Psoas muscle (tissue), 8 donors: ENCODE data around the gene CHST11. TPM values are rescaled to one million over a fixed set of nuclear protein-coding genes. Genes with fewer than 3 reads are reported as not detected.

Source experiments
- ATAC-seq, 4 donors: fragments of 200-7000 bp; cut with Tn5 transposase; one replicate each; pipeline ENCODE4 v1.9.1; 2020; ENCODE audit warnings: moderate library complexity in 3 of 4, mild to moderate bottlenecking in 2 of 4
- DNase-seq, 2 donors: peaks; one replicate each; pipeline ENCODE4 v3.0.0-alpha.2; 2020
- H3K27ac ChIP-seq: fragments of 200-600 bp; one replicate; pipeline ENCODE4 v1.8.0; 2022
- H3K27me3 ChIP-seq, 3 donors: fragments of 200-600 bp in 1 of 3; one replicate each; pipeline versions ENCODE4 v1.6.1 to v1.8.0; 2013 to 2022; ENCODE audit warnings: low read length in 2 of 3, mild to moderate bottlenecking in 2 of 3, moderate library complexity in 1 of 3; ENCODE audit not compliant: insufficient read depth in 3 of 3
- H3K36me3 ChIP-seq, 2 donors: fragments of 200-600 bp in 1 of 2; one replicate each; pipeline versions ENCODE4 v1.6.1 to v1.8.0; 2013 to 2022; ENCODE audit warnings: low read depth in 1 of 2, mild to moderate bottlenecking in 1 of 2, moderate library complexity in 1 of 2; ENCODE audit not compliant: insufficient read depth in 1 of 2
- H3K4me1 ChIP-seq: fragments of 200-600 bp; one replicate; pipeline ENCODE4 v1.8.0; 2022
- H3K4me3 ChIP-seq: fragments of 200-600 bp; one replicate; pipeline ENCODE4 v1.8.0; 2022; ENCODE audit warnings: mild to moderate bottlenecking
- H3K9me3 ChIP-seq: fragments of 200-600 bp; one replicate; pipeline ENCODE4 v1.8.0; 2022
- WGBS, 3 donors: extraction: QIAGEN DNeasy Blood & Tissue Kit; methylation state at CpG; one replicate each; pipeline versions ENCODE4 v1.1.6 to v1.1.7; 2013; 5-methylcytosine and 5-hydroxymethylcytosine counted together
- intact Hi-C, 2 donors: fragments of 100-400 bp; cut with DNase I; formaldehyde crosslinking; loops; one replicate each; pipeline versions ENCODE4 v1.11.0 to v1.14.2; 2022
- polyA plus RNA-seq, 3 donors: library from polyadenylated mRNA; stranded (reverse); fragments of 200-250 nt; gene quantifications; one replicate each; pipeline ENCODE4 v1.2.3, GENCODE V29; 2013
- total RNA-seq, 4 donors: library from RNA; stranded (reverse); fragmentation: NEBNext Ultra II Directional in 2 of 4; extraction: Animal tissue kit (Norgen Biotek cat#: 25700) in 2 of 4; gene quantifications; one replicate each; pipeline versions ENCODE4 v1.2.1 to v1.2.4, GENCODE V29; 2021 to 2023
- TF ChIP-seq, protein P1 (sequence below): fragments of 200-600 bp; IDR thresholded peaks from one replicate; pipeline ENCODE4 v1.8.0; 2022; ENCODE audit warnings: antibody characterized with exemption
- donor health status: healthy with polysubstance abuse.
- donor health status: DM: no; HTN: no; CAD: no; lungs with moderate emphysema.
- donor health status: Bipolar disorder and iron deficiency.
- donor health status: healthy.
- donor health status: DM: yes; HTN: yes; CAD: no.
- donor health status: DM: no; HTN: no; CAD: no.
- donor health status: DM: no; HTN: no; CAD: no.
- donor health status: DM: yes; HTN: yes; CAD: no.

CHST11 gene
- total and polyA plus RNA-seq, 7 donors = 0.52 to 1.6 (median 1.0) TPM

- intact Hi-C loops = no loop called here
- Histone ChIP-seq H3K36me3 (no peaks in the 10 kb centered on the region), H3K27me3 (no peaks in the 10 kb centered on the region), H3K4me1 (no peaks in the 10 kb centered on the region), H3K27ac (no peak overlapping the region), H3K4me3 (no peak overlapping the region), H3K9me3 (no peaks in the 10 kb centered on the region)
- 46 to 59% (median 47%) methylated on average over 12 of the region's 12 CpGs for WGBS, 3 donors
- peak in 3 of 4 donors; percentile 59 to 73 (median 71) for ATAC-seq
- TF ChIP-seq, protein P1, sequence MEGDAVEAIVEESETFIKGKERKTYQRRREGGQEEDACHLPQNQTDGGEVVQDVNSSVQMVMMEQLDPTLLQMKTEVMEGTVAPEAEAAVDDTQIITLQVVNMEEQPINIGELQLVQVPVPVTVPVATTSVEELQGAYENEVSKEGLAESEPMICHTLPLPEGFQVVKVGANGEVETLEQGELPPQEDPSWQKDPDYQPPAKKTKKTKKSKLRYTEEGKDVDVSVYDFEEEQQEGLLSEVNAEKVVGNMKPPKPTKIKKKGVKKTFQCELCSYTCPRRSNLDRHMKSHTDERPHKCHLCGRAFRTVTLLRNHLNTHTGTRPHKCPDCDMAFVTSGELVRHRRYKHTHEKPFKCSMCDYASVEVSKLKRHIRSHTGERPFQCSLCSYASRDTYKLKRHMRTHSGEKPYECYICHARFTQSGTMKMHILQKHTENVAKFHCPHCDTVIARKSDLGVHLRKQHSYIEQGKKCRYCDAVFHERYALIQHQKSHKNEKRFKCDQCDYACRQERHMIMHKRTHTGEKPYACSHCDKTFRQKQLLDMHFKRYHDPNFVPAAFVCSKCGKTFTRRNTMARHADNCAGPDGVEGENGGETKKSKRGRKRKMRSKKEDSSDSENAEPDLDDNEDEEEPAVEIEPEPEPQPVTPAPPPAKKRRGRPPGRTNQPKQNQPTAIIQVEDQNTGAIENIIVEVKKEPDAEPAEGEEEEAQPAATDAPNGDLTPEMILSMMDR = no peak
- peak in 1 of 2 donors; percentile 21 for DNase-seq
Observed at GRCh38 chr12:104596134-104596799, 139.5 kb downstream of the CHST11 start.

GRCh38 chr12:104596898-104597843 lies 140.4 kb downstream of the CHST11 start:
- H3K4me1 ChIP-seq = no peaks in the 10 kb centered on the region
- H3K4me3 ChIP-seq = no peak overlapping the region
- TF ChIP-seq, protein P1 = no peak
- H3K36me3 ChIP-seq = no peaks in the 10 kb centered on the region
- DNase-seq (no peak), ATAC-seq (no peak)
- H3K27me3 ChIP-seq = no peaks in the 10 kb centered on the region
- no peaks in the 10 kb centered on the region for H3K9me3 ChIP-seq
- WGBS, 3 donors = 66 to 70% (median 67%) methylated on average over 15 of the region's 15 CpGs
- intact Hi-C loops = no loop called here
- H3K27ac ChIP-seq = no peak overlapping the region

- no peaks in the 10 kb centered on the region for H3K4me1 ChIP-seq
- TF ChIP-seq, protein P1 = no peak
- ATAC-seq (no peak), DNase-seq (no peak)
- no peaks in the 10 kb centered on the region for H3K36me3 ChIP-seq
- no peaks in the 10 kb centered on the region for H3K9me3 ChIP-seq
- no peak overlapping the region for H3K4me3 ChIP-seq
- no peak overlapping the region for H3K27ac ChIP-seq
- intact Hi-C loops = no loop called here
- 80 to 86% (median 81%) methylated on average over 15 of the region's 15 CpGs for WGBS, 3 donors
- H3K27me3 ChIP-seq = no peaks in the 10 kb centered on the region
Observed at GRCh38 chr12:104598342-104599271, 141.9 kb downstream of the CHST11 start.

DNA sequence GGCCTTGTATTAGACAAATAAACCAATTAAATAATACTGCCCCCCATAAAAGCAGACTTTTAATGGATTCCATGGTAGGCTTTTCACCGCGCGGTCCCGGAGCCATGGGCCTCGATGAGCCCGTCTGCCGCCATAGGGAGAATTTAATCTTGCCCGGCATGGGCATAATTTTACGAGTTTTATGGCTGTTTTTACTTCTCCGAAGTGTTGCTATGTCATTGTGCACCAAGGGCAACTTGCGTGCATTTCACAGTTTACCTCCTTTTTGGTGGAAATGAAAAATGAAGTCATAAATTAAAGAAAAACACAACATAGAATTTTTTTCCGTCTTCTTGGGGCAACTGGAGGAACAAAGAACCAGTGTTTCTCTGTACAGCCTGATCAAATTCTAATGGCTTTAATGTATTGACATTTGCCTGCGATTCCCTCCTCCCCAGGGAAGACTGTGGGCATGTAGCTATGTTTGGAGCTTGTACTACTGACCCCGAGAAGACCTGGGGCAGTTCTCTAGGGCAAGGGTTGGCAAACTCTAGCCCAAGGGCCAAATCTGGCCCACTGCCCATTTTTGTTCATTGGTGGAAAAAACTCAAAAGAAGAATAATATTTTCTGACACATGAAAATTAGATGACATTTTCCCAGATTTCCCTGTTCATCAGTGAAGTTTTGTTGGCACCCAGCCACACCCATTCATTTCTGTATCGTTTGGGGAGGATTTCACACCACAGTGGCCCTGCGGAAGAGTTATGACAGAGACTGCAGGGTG lies 142.7 kb downstream of the CHST11 start:
- ATAC-seq (no peak), DNase-seq (no peak)
- no peak overlapping the region for H3K4me3 ChIP-seq
- 83 to 87% (median 83%) methylated on average over 16 of the region's 16 CpGs for WGBS, 3 donors
- no peaks in the 10 kb centered on the region for H3K27me3 ChIP-seq
- H3K9me3 ChIP-seq = no peaks in the 10 kb centered on the region
- TF ChIP-seq, protein P1 = no peak
- no peaks in the 10 kb centered on the region for H3K36me3 ChIP-seq
- intact Hi-C loops = no loop called here
- H3K4me1 ChIP-seq = no peaks in the 10 kb centered on the region
- H3K27ac ChIP-seq = no peak overlapping the region
